Measurements from ENCODE around the gene MATN1.

MATN1 gene

DNA sequence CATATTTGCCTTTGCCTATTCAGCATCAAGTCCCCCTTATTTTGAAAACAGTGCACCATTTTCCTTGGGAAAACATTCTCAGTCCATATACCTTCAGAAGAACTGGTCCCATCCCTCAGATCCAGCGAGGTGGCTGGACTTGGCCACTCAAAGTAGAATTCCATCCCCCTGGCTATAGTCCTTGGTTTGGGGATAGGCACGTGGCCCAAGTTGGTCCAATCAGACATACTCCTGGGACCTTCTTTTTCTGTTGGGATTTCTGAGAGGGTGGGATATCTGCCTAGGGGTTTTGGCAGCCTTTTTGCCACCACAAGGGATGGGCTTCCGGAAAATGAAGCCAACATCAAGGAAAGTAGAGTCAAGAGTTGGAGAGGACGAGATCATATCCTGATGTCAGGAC lies 10.7 kb upstream of the MATN1 start:
- no peak for DNase-seq

- DNase-seq: peak in 2 of 56 donors; percentile 35 to 48
These were observed 10.1 kb upstream of the MATN1 start for GRCh38 chr1:30733493-30733892.

- DNase-seq: peak in 5 of 56 donors; percentile 12 to 35 (median 23)
These were observed 9.1 kb upstream of the MATN1 start for GRCh38 chr1:30732277-30732996.

- DNase-seq: peak in 1 of 56 donors; percentile 22
These were observed 8.5 kb upstream of the MATN1 start for GRCh38 chr1:30731806-30732276.

DNA sequence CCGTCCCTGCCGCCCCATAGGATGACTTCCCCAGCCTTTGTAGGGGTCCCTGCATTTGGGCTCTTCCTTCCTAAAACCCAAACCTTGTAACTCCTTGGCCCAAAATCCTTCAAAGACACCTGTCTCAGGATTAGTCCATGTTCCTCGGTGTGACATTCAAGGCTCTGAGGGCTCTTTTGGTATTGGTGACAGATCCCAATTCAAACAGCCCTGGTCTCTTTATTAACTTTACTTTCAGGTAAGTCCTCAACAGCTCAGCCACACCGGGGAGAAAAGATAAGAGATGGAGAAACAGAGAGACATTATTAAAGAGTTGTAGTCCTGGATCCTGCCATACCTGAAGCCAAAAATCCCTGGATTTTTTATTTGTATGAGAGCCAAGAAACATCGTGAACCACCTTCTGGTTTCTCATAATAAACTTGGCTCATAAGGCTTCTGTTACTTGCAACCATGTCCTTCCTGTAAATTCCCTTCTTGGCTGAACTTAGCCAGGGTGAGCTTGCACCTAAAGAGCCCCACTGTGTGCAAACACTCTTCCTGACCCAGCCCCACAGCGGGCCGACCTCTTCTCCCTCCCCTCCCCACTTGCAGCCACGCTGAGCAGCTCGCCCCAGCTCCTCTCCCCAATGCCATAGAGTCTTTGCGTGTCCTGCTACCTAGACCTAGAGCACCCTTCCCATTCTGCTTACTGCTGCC lies 7.9 kb upstream of the MATN1 start:
- DNase-seq: no peak

- peak in 23 of 56 donors; percentile 22 to 64 (median 33) for DNase-seq
These were observed 7.1 kb upstream of the MATN1 start for GRCh38 chr1:30730346-30731108.

GRCh38 chr1:30729901-30730300 lies 6.5 kb upstream of the MATN1 start:
- DNase-seq: no peak

DNA sequence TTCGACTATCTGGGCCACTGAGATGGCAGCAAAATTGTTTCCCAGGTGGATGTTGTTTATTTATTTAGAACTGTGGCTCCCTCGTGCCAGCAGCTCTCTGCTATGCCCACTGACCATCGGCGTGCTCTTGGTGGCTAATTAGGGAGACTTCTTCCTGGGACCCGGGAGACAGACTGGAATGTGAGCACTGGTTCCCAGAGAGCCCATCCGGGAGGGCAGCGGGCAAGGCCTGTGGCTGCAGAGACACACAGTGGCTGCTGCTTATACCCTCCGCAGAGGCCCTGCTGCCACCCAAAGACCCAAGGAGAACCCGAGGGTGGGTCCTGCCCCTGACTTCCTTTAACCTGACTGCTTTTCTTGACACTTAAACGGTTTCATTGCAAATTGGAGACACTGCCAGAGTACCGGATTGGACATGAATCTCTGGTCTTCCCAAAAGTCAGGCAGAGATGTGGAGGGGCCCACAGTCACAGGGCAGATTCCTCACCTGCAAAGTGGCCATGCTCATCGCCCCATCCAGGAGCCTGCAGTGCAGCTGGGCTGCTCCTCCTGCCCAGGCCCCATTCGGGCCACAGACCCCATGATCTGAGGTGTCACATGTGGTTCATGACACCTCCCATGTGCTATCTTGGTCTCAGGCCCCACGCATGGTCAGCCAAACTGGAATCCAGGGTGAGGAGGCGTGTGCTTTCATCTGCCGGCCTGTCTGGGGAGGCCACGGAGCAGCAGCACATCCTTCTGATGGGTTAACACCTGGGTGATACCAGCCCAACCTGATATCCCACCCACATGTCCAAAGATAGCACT lies 5.7 kb upstream of the MATN1 start:
- no peak for DNase-seq

GRCh38 chr1:30728340-30728739 lies 5.0 kb upstream of the MATN1 start:
- DNase-seq: no peak

GRCh38 chr1:30727824-30728223 lies 4.4 kb upstream of the MATN1 start:
- DNase-seq: peak in 1 of 56 donors; percentile 21

DNA sequence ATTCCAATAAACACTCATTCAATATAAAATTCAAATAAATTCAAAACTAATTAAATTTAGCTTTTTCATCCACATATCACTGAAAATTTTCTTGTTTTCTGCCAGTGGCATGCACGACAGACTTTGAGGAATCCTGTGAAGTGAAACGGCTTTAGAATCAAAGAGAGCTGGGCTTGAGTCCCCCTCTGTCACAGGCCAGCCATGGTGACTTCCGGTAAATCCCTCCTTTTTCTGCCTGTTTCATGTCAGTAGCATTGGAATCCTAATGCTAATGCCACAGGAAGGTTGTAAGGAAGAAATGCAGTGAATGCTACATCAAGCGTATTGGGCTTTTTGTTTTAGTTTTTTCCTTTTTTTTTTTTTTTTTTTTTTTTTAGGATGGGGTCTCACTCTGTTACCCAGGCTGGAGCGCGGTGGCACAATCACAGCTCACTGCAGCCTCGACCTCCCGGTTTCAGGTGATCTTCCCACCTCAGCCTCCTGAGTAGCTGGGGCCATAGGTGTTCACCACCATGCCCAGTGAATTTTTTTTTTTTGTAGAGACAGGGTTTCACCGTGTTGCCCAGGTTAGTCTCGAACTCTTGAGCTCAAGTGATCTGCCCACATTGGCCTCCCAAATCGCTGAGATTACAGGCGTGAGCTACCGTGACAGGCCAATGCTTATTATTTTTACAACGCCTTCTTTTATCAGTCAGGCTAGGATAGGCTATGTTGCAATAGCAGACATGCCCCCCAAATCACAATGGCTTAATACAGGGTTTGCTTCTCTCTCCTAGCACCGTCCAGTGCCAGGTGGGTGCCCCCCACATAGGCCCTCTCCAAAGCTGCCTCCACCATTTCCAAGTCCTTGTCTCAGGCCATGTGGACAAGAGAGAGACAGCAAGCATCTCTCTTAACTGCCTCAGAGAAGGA lies 3.6 kb upstream of the MATN1 start:
- DNase-seq: no peak

GRCh38 chr1:30726236-30726635 lies 2.9 kb upstream of the MATN1 start:
- DNase-seq: no peak

- peak in 23 of 56 donors; percentile 9 to 64 (median 37) for DNase-seq
These were observed 2.2 kb upstream of the MATN1 start for GRCh38 chr1:30725450-30726095.

GRCh38 chr1:30724655-30725421 lies 1.5 kb upstream of the MATN1 start:
- no peak for DNase-seq

DNA sequence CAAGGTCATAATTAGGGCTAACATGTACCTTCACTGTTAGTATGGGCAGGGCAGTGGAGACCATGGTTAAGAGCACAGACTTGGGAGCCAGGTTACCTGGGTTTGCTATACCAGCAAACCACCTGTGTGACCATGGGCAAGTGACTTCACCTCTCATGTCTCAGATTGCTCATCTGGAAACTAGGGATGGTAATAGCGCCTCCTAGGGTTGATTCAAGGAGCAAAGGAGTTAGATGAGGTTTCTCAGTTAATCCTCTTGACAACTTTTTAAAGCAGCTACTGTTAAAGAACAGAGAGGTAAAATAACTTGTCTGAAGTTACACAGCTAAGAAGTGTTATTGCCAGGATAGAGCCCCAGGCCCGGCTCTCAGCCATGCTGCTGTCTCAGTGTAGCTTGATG lies 790 bp upstream of the MATN1 start:
- DNase-seq: no peak

DNA sequence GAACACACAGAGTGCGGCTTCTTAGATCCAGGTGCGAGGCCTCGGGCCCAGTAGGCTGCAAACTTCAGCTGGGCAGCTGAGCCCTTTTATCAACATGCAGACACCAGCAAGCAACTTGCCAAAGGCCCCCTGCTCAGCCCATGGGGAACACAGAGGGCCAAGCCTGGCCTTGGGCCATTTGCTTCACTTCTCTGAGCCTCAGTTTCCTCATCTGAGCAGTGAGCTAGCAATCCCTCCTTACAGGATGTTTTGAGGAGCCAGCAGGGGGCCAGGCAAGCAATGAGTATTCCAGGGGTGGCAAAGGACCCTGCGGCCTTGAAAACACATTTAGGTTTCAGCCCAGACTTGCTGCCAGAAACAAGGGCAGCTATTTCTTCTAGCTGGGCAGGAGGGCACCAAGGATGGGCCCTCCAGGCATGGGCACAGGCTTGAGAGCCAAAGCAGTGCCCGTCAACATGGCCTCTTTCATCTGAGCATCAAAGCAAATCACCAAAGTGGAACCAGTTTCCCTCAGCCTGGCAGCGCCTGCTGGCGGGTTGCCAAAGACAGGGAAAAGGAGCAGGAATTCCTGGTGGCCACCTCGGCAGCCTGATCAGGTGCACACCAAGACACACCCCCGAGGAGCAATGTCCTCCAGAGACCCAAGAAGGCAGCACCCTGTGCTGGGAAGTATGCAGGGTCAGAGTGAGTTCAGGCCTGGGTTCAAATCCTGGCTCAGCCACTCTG lies 1.4 kb downstream of the MATN1 start:
- peak in 1 of 56 donors; percentile 21 for DNase-seq

GRCh38 chr1:30721341-30721793 lies 2.0 kb downstream of the MATN1 start:
- no peak for DNase-seq

Measured in amygdala (tissue), 56 donors.